Measurements from ENCODE around the gene DLG5.

DLG5 gene

DNA sequence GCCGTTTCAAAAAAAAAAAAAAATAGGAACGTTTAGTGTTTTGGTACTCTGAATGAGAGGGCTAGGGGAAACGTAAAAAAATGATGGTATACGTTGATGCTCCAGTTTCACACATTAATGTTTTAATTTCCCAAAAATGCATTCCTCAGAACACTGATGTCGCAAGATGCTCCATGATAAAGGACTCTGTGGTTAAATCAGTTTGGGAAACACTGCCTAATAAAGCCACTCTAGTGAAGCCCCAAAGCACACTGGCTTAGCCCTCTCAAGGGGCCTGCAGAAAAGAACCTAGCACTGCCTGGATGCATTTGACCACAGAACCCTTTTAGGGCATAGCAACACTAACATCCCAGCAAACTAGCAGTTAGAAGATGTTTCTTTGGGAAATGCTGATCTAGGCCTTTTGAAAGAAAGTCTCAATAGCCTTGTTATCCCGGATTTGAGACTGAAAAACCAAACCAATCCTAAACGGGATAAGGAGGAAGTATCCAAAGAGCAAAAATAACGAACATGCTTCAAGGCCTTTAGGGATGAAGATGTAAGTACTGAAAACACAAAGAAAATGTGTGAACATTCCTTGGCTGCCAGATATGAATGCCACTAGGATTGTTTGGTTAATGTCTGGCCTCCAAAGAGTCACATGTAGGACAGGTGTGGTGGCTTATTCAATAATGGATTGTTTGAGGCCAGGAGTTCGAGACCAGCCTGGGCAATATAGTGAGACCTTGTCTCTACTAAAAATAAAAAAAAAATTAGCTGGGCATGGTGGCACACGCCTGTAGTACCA is 11.0 kb downstream of the DLG5 start:
- no peak for DNase-seq
- Histone ChIP-seq H3K36me3 (peaks cover 12% of the 10 kb centered on the region), H3K4me3 (ENCODE audit: low read depth, low read length) (no peak overlapping the region), H3K9me3 (ENCODE audit: severe bottlenecking) (no peaks in the 10 kb centered on the region), H3K27ac (no peak overlapping the region), H3K27me3 (ENCODE audit: insufficient read depth, low read depth, severe bottlenecking) (no peaks in the 10 kb centered on the region)
- TF ChIP-seq CTCF (IDR thresholded peaks at IDR 0.05; ENCODE audit: low read depth, low read length), result no peak

- Histone ChIP-seq H3K27ac (no peak overlapping the region), H3K4me3 (ENCODE audit: low read depth, low read length) (no peak overlapping the region), H3K36me3 (peaks cover 9% of the 10 kb centered on the region), H3K27me3 (ENCODE audit: insufficient read depth, low read depth, severe bottlenecking) (no peaks in the 10 kb centered on the region), H3K9me3 (ENCODE audit: severe bottlenecking) (no peaks in the 10 kb centered on the region)
- TF ChIP-seq CTCF (IDR thresholded peaks at IDR 0.05; ENCODE audit: low read depth, low read length), result no peak
- no peak for DNase-seq
Measured at GRCh38 chr10:77913090-77913489, 13.5 kb downstream of the DLG5 start.

- H3K27ac ChIP-seq, result no peak overlapping the region
- no peak for TF ChIP-seq CTCF (IDR thresholded peaks at IDR 0.05; ENCODE audit: low read depth, low read length)
- H3K36me3 ChIP-seq, result peaks cover 6% of the 10 kb centered on the region
- H3K27me3 ChIP-seq (ENCODE audit: insufficient read depth, low read depth, severe bottlenecking), result no peaks in the 10 kb centered on the region
- H3K9me3 ChIP-seq (ENCODE audit: severe bottlenecking), result no peaks in the 10 kb centered on the region
- no peak for DNase-seq
- H3K4me3 ChIP-seq (ENCODE audit: low read depth, low read length), result no peak overlapping the region
Measured at GRCh38 chr10:77912576-77912975, 14.0 kb downstream of the DLG5 start.

GRCh38 chr10:77911535-77912123 is 14.9 kb downstream of the DLG5 start:
- no peak for TF ChIP-seq CTCF (IDR thresholded peaks at IDR 0.05; ENCODE audit: low read depth, low read length)
- Histone ChIP-seq H3K27ac (no peak overlapping the region), H3K9me3 (ENCODE audit: severe bottlenecking) (no peaks in the 10 kb centered on the region), H3K36me3 (peaks cover 13% of the 10 kb centered on the region), H3K27me3 (ENCODE audit: insufficient read depth, low read depth, severe bottlenecking) (no peaks in the 10 kb centered on the region), H3K4me3 (ENCODE audit: low read depth, low read length) (no peak overlapping the region)
- no peak for DNase-seq

GRCh38 chr10:77910524-77911145 is 15.9 kb downstream of the DLG5 start:
- H3K36me3 ChIP-seq, result peaks cover 19% of the 10 kb centered on the region
- no peak overlapping the region for H3K4me3 ChIP-seq (ENCODE audit: low read depth, low read length)
- H3K27ac ChIP-seq, result no peak overlapping the region

More at GRCh38 chr10:77910524-77911145, 15.9 kb downstream of the DLG5 start:
- Histone ChIP-seq H3K9me3 (ENCODE audit: severe bottlenecking) (no peaks in the 10 kb centered on the region), H3K27me3 (ENCODE audit: insufficient read depth, low read depth, severe bottlenecking) (no peaks in the 10 kb centered on the region)
- DNase-seq, result no peak
- no peak for TF ChIP-seq CTCF (IDR thresholded peaks at IDR 0.05; ENCODE audit: low read depth, low read length)

Measured in WERI-Rb-1 (cell line).